NCI-H1092 treated with DMSO at 0.1 percent for 48 hours (cell line): ENCODE data around the gene TMED3.
A peak's percentile ranks its signal among the peaks of the same experiment; 100 is the strongest.

ENCODE experiments used
- DNase-seq: peaks from one replicate; lab custom pipeline; 2025; lab: John Stamatoyannopoulos, UW

The TMED3 gene

DNA sequence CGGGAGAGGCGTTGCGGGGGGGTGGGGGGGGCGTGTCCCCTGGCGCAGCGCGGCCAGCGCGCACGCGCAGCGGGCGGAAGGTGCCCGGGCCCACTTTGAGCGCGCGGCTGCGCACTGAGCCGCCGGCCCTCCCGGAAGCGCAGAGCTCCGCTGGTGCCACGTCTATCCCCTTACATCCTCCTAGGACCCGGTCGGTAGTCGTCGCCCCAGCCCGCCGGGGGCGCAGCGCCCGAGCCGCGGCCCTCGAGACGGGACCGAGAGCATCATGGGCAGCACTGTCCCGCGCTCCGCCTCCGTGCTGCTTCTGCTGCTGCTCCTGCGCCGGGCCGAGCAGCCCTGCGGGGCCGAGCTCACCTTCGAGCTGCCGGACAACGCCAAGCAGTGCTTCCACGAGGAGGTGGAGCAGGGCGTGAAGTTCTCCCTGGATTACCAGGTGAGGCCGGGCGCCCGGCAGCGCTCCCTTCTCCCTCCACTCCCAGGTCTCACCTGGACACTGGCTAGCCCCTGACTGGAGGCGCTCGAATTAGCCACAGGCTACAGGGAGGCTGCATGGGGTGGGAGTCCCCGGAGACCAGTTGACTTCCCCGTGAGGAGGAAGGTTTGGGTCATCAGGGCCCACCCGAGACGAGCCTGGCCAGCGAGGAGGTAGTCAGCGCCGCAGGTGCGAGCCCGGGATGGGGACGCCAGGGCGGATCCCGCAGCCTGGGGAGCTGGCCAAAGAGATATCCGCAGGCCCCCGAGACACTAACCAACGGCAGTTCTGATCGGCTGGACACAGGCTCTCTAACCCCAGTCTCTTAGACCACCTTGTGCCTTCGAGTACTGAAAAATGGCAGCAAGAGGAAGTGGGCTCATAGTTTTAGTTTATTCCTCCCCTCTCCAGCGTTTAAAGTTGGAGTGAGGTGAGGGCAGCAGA, at the start of gene TMED3:
TMED3 (plus strand) TSS at position 128 of the 916 bp plus-strand sequence; CDS start at position 266, 138 bp downstream.
- peak; percentile 72 for DNase-seq

DNA sequence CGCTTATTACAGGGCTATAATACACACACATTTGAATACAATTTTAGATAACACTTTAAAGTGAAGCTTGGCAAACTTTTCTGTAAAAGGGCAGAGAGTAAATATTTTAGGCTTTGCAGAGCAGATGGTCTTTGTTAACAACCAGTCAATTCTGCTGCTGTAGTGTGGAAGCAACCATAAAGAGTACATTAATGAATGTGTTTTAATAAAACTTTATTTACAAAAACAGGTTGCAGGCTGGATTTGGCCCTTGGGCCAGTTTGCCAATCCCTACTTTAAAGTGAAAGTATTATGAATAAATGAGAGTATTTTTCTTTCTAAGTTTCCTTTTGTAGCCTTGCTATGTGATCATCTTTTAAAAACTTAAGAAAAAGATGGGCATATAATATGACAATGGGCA, 49.1 kb upstream of the TMED3 start:
- DNase-seq: no peak

- DNase-seq: no peak
These were observed 45.7 kb upstream of the TMED3 start for GRCh38 chr15:79265167-79265566.

DNA sequence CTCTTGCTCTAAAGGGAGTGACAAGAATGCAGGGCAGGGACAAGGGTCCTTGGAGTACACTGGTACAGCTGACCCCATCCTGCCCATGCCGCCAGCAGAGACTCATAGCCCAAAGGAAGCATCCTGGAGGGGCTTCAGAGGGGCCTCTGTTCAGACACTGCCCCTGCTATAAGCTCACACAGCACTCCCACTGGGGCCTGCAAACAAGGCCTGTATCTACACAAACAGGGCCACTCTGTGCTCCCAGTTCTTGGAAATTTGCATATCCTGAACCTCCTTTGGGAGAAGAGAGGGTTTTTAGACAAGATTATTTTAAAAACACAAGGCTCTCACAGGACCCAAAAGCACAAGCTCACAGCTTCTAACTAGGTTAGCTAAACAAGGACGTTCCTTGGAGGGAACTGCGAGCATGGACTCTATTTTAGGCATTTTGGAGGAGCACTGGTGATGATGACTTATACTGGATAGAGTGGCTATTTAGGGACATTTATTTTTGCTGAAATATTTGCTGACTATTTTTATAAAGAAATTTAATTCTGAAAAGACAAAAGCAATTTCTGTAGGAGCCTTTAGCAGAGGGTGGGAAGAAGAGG, 44.8 kb upstream of the TMED3 start:
- DNase-seq: no peak

GRCh38 chr15:79282371-79283251, 28.3 kb upstream of the TMED3 start, which contains the start of gene ANKRD34C:
Gene ANKRD34C, plus strand, starts transcription at chr15:79282722. Its CDS starts 10,563 bp downstream, at chr15:79293285.
- peak; percentile 2 for DNase-seq

DNA sequence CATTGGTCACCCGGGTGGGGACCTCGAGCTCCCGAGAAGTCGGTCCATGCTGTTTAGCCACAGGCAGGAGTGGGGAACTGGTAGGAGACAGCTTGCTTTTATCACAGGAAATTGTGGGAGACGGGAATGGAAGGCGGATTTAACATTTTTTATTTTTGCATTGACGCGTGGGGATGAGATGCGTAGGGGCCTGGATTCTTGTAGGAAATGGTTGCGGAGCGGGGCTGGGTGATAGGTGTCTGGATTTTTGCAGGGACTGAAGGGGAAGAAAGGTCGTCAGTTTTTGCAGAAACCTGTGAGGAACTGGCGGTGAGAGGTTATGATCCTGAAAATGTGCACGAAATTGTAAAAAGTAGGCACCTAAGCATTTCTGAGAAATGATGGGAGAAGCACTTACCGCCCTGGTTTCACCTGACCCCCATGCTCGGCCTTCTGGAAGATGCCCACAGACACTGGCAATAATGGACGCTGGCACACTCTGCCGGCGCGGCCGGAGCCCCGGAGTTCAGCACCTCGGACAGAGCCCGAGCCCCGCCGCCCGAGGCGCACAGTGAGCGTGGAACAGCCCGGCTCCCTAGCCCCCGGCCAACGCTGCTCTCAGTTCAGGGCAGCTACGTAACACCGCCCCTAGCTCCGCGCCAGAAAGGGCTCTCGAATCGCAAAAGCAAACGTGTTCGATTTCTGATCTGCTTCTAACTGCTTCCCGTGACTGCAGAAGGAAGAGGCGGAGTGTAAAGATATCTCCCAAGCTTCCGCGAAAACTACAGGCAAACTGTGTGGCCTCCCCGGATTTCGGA, 27.5 kb upstream of the TMED3 start:
- no peak for DNase-seq

DNA sequence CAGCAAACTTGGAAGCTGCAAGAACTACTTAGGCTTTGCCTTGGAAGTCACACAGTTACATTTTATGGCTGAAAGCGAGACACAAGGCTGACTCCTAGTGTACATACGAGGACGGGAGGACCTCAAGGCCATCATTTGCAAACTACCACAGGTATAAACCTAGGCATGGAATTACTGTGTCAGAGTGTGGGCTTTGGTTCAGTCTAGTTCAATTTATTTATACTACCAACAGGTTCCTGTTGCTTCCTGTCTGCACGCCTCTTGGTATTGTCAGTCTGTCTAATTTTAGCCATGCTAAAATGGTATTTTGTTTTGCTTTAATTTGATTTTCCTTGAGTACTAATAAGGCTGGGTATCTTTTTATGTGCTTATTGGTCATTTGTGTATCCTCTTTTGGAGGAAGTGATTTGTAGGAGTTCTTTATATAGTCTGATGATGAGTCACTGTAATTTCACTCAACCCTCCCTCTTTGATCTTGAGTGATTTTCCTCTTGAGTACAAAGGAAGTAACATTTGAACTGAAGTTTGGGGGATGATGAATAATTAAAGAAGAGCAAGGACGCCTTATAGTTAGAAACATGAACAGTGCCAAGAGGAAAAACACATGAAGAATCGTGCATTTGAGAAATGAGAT, 20.2 kb upstream of the TMED3 start:
- DNase-seq: no peak

GRCh38 chr15:79292011-79292410, 18.9 kb upstream of the TMED3 start:
- DNase-seq: no peak

- no peak for DNase-seq
These were observed 16.8 kb upstream of the TMED3 start for GRCh38 chr15:79294075-79294474.

- no peak for DNase-seq
These were observed 14.3 kb upstream of the TMED3 start for GRCh38 chr15:79296583-79296982.

DNA sequence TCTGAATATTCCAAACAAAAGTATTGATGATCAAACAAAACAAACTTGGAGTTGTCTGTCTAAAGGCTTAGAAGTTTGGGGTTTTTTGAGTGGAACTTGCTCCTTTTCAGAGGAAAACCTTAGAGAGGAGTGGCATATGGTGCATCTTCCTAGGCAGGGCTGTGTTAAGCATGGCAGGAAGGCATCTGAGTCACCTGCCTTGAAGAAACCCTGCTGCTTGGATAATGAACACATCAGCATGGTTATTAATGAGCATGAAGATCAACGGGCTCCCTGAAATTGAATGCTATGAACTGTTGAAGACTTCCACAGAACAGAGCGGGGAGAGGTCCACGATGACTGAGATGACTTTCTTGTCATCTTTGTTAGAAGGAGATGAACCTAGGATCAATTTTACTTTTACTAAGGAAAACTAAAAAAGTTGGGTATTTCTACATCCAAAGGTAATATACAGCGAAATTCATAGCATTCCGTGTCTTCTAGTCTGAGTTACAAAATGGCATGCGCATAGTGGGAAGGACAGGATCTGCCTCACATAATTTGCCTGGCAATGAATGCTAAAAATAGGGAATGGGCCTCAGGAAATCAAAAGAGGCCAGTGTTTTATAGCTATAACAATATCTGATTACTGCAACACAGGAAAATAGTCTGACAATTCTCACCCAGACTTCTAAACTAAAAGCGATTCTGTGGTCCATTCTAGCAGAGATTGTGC, 11.6 kb upstream of the TMED3 start:
- DNase-seq: no peak

- no peak for DNase-seq
These were observed 11.1 kb upstream of the TMED3 start for GRCh38 chr15:79299841-79300235.

- DNase-seq: no peak
These were observed 3.7 kb upstream of the TMED3 start for GRCh38 chr15:79307251-79307650.

GRCh38 chr15:79308874-79309273, 2.0 kb upstream of the TMED3 start:
- no peak for DNase-seq

- no peak for DNase-seq
These were observed 314 bp upstream of the TMED3 start for GRCh38 chr15:79310612-79310984.

DNA sequence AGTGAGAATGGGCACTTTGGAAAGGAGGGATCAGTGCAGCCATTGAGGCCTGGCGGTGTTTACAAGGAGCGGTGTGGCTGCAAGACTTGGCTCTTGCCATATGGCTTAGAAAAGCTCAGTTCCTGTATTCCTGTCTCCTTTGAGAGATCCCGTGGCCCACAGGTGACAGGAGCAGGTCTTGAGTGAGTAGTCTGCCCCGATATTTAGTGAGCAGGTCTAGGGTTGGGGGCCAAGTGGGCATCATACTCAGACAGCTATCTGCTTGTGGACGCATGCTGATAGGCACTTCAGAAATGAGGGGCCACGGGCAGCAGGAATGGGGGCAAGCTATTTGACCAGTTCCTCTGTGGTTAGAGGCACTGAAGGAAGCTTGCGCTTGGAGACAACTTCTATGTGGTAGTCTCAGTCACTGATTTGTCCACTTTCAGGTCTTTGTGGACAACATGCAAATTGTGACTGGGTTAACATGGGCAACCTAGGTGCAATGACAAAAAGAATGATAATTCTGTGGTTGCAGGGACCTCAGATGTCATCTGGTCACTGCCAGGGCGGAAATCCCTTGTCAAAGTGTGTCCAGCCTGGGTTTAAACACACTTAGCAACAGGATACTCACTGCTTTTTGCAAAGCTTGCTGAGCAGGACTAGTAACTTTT, 1.1 kb downstream of the TMED3 start:
- DNase-seq: no peak

DNA sequence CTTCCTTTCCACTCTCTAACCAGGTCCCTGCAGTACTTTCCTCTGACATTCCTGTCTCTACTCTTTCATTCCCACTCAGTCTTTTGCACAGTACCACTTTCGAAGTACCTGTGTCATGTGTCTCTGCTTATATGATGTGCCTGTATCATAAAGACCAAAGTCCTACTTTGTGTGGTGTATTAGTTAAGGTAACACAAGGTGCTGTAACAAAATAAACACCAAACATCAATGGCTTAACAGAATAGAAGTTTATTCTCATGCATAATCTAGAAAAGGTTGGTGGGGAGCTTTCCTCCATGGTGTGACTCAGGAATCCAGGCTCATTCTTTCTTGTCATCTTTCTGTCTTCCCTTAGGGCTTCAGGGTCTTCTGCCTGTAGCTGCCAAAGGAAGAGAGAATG, 3.3 kb downstream of the TMED3 start:
- no peak for DNase-seq

GRCh38 chr15:79314811-79315210, 3.9 kb downstream of the TMED3 start:
- no peak for DNase-seq

DNA sequence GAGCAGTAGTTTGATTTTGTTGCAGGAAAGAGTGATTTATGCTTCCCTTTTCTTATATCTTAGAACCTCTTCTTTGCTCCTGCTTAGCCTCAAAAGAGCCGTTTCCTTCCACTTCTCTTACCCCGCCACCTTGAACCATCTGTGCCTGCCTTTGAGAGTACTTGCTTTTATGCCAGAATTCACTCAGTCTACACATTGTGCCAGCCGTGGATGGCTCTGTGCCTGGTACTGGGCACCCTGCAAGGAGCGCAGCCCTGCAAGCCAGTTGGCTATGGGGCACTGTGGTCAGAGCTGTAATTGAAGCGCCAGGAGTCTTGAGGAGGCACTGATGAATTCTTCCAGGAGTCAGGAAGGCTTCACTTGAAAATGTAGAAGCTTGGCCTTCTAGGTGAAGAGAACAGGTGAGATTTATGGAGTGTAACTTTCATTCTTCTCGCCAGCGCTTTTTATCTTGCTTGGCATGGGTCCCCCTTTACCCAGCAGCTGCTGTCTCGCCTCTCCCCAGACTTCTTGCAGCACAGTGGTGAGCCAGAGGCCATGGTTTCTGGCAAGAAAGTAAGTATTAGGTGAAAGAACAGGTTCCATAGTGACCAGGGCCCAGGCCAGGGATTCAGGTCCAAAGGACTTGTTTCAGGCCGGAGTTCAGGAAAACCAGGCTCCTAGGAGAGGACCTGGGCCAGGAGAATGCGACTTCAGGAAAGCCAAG, 4.9 kb downstream of the TMED3 start:
- no peak for DNase-seq
